SK-N-SH (cell line): ENCODE measurements around the gene CPLANE2. TPM values are rescaled to one million over a fixed set of nuclear protein-coding genes. Genes with fewer than 3 reads are reported as not detected.

Source experiments
- CTCF ChIA-PET: fragments of 300-600, 350-600 bp; formaldehyde crosslinking; extraction: SDS; loops from one replicate; lab custom pipeline; 2021; lab: Yijun Ruan, JAX
- POLR2A ChIA-PET: fragments of 350-600 bp; sonication (Branson Sonifier 250); formaldehyde crosslinking; extraction: SDS; loops from one replicate; lab custom pipeline; 2020; ENCODE audit warnings: antibody characterized with exemption, inconsistent platforms; lab: Yijun Ruan, JAX
- DNase-seq: peaks from one replicate; pipeline ENCODE4 v3.0.0; 2012
- H2AFZ ChIP-seq: fragments of 200-600 bp; sonication (generic); 2 replicates; pipeline ENCODE4 v1.8.1; 2016; ENCODE audit warnings: antibody characterized with exemption, mild to moderate bottlenecking, low read depth
- H3F3A ChIP-seq: fragments of 200-600 bp; sonication (generic); replicated peaks from 2 replicates; pipeline ENCODE3; 2016; ENCODE audit warnings: antibody characterized with exemption, mild to moderate bottlenecking; ENCODE audit not compliant: insufficient read depth
- H3K27ac ChIP-seq, 2 experiments: fragments of 200-500 bp in 1 of 2; fragments of 200-600 bp in 1 of 2; sonication (Bioruptor generic) in 1 of 2; sonication (generic), shearing (Covaris generic) in 1 of 2; 2 replicates each; pipeline versions ENCODE4 v1.5.1 to v1.6.1; 2014 to 2016; ENCODE audit warnings: low read depth in 2 of 2, inconsistent platforms in 1 of 2, low read length in 1 of 2, mild to moderate bottlenecking in 1 of 2, mixed read lengths in 1 of 2
- H3K27me3 ChIP-seq: fragments of 200-600 bp; sonication (generic), shearing (Covaris generic); 2 replicates; pipeline ENCODE4 v1.6.1; 2016; ENCODE audit warnings: mixed run types; ENCODE audit not compliant: insufficient read depth
- H3K36me3 ChIP-seq, 2 experiments: fragments of 200-500 bp in 1 of 2; fragments of 200-600 bp in 1 of 2; sonication (Bioruptor generic) in 1 of 2; sonication (generic) in 1 of 2; replicated peaks in 1 of 2; 2 replicates each; pipeline versions ENCODE3 to v1.5.1; 2014 to 2016; ENCODE audit warnings: low read length in 1 of 2, mild to moderate bottlenecking in 1 of 2; ENCODE audit not compliant: insufficient read depth in 2 of 2, control insufficient read depth in 1 of 2
- H3K4me1 ChIP-seq, 2 experiments: fragments of 200-500 bp in 1 of 2; fragments of 200-600 bp in 1 of 2; sonication (Bioruptor generic) in 1 of 2; sonication (generic), shearing (Covaris generic) in 1 of 2; 2 replicates each; pipeline versions ENCODE4 v1.5.1 to v1.6.1; 2014 to 2016; ENCODE audit warnings: low read depth in 1 of 2, low read length in 1 of 2, mixed run types in 1 of 2; ENCODE audit not compliant: insufficient read depth in 2 of 2, control insufficient read depth in 1 of 2
- H3K4me2 ChIP-seq: fragments of 200-600 bp; sonication (generic), shearing (Covaris generic); 2 replicates; pipeline ENCODE4 v1.6.1; 2017; ENCODE audit warnings: mixed run types
- H3K4me3 ChIP-seq, 2 experiments: fragments of 200-500 bp in 1 of 2; fragments of 200-600 bp in 1 of 2; sonication (Bioruptor generic) in 1 of 2; sonication (generic), shearing (Covaris generic) in 1 of 2; 2 replicates each; pipeline versions ENCODE4 v1.5.1 to v1.8.1; 2014 to 2016; ENCODE audit warnings: low read depth in 2 of 2, inconsistent platforms in 1 of 2, low read length in 1 of 2, mild to moderate bottlenecking in 1 of 2, mixed read lengths in 1 of 2, moderate library complexity in 1 of 2
- H3K79me2 ChIP-seq: fragments of 200-600 bp; sonication (generic); 2 replicates; pipeline ENCODE4 v1.8.1; 2017; ENCODE audit warnings: mild to moderate bottlenecking; ENCODE audit not compliant: insufficient read depth
- H3K9ac ChIP-seq: fragments of 200-600 bp; sonication (generic); 2 replicates; pipeline ENCODE4 v1.6.1; 2017; ENCODE audit warnings: mixed run types
- H3K9me2 ChIP-seq: fragments of 200-600 bp; sonication (generic); 2 replicates; pipeline ENCODE4 v1.6.1; 2017; ENCODE audit warnings: mixed run types
- H3K9me3 ChIP-seq: fragments of 200-600 bp; sonication (generic); 2 replicates; pipeline ENCODE4 v1.6.1; 2017; ENCODE audit warnings: mixed run types, mild to moderate bottlenecking, moderate library complexity
- H4K20me1 ChIP-seq: fragments of 200-600 bp; sonication (generic); 2 replicates; pipeline ENCODE4 v1.6.1; 2017; ENCODE audit warnings: mild to moderate bottlenecking, mixed run types; ENCODE audit not compliant: insufficient read depth
- CTCF ChIP-seq: fragments of 200-600 bp; sonication (generic); IDR thresholded peaks from 2 replicates; pipeline ENCODE4 v1.6.1; 2017; ENCODE audit warnings: antibody characterized with exemption, mild to moderate bottlenecking, moderate library complexity
- FOSL2 ChIP-seq: IDR thresholded peaks from 2 replicates; pipeline ENCODE4 v1.4.0; 2012; ENCODE audit warnings: low read depth, mild to moderate bottlenecking, moderate library complexity, borderline replicate concordance
- FOXM1 ChIP-seq: IDR thresholded peaks from 2 replicates; pipeline ENCODE4 v1.4.0; 2012; ENCODE audit warnings: low read depth, mild to moderate bottlenecking
- JUND ChIP-seq: IDR thresholded peaks from 2 replicates; pipeline ENCODE4 v1.4.0; 2012
- MAX ChIP-seq: IDR thresholded peaks from 2 replicates; pipeline ENCODE4 v1.4.0; 2012; ENCODE audit warnings: low read depth
- MXI1 ChIP-seq: IDR thresholded peaks from 2 replicates; pipeline ENCODE4 v1.6.1; 2012; ENCODE audit warnings: mild to moderate bottlenecking, low read depth, low read length, improper control_type of control experiment
- PBX3 ChIP-seq: IDR thresholded peaks from 2 replicates; pipeline ENCODE4; 2012
- RAD21 ChIP-seq: IDR thresholded peaks from 2 replicates; pipeline ENCODE4 v1.6.1; 2012; ENCODE audit warnings: mild to moderate bottlenecking, low read length
- RCOR1 ChIP-seq: fragments of 150-350 bp; IDR thresholded peaks from 2 replicates; pipeline ENCODE4 v1.6.1; 2017; ENCODE audit warnings: antibody characterized with exemption, low read length
- RFX5 ChIP-seq: IDR thresholded peaks from 2 replicates; pipeline ENCODE4 v1.6.1; 2012; ENCODE audit warnings: mild to moderate bottlenecking, improper control_type of control experiment, low read length
- USF1 ChIP-seq: IDR thresholded peaks from 2 replicates; pipeline ENCODE4 v1.4.0; 2012; ENCODE audit warnings: low read depth, borderline replicate concordance
- USF2 ChIP-seq: fragments of 150-350 bp; IDR thresholded peaks from 2 replicates; pipeline ENCODE4 v1.6.1; 2017; ENCODE audit warnings: antibody characterized with exemption, low read length, low read depth, borderline replicate concordance
- WGBS: methylation state at CpG from one replicate; pipeline ENCODE4 v1.1.6; 2017; ENCODE audit warnings: low lambda C conversion rate; 5-methylcytosine and 5-hydroxymethylcytosine counted together
- polyA plus RNA-seq, 3 experiments: library from polyadenylated mRNA; depleted of rRNA; stranded (reverse); fragments of >200 nt; gene quantifications; 2 replicates each; pipeline ENCODE4 v1.2.3, GENCODE V29; 2012

Gene CPLANE2
- polyA plus RNA-seq, 1 of the 3 experiments (the other 2 are of a cell fraction), result 8.6 TPM

DNA sequence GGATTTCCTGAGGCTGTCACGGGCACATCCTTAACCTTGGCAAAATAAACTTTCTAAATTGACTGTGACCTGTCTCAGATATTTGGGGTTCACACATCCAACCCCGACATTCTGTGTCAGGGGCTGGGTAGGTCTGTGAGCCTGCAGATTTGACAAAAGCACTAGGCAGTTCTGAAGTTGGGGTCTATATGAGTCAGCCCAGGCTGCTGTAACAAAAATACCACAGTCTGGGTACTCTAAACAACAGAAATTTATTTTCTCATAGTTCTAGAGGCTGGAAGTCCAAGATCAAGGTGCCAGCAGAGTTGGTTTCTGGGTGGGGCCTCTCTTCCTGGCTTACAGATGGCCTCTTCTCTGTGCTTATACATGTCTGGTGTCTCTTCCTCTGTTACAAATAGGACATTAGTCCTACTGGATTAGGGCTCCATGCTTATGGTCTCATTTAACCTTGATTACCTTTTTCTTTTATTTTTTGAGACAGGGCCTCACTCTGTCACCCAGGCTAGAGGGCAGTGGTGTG is 3.0 kb upstream of the CPLANE2 start:
- ChIA-PET POLR2A (interaction anchor here (0.6 to 1.3 kb wide), 2 partner anchors 34 to 112 kb away, joined by 5 read pairs; partner anchors contain the start of gene FBXO42), CTCF (interaction anchor here (0.7 to 4.7 kb wide), 4 partner anchors 7 to 161 kb away, joined by 3 to 25 read pairs (median 5); no protein-coding TSS in a partner anchor)
- DNase-seq, result no peak

More for the DNA sequence above, 3.0 kb upstream of the CPLANE2 start:
- H3F3A ChIP-seq, result peaks cover 15% of the 10 kb centered on the region
- no peak overlapping the region for H3K27ac ChIP-seq
- no peaks in the 10 kb centered on the region for H4K20me1 ChIP-seq
- H3K4me3 ChIP-seq, result no peak overlapping the region
- H3K9me3 ChIP-seq, result no peaks in the 10 kb centered on the region
- H3K4me1 ChIP-seq, result peaks cover 6 to 32% of the 10 kb centered on the region in 2 experiments
- H3K79me2 ChIP-seq, result no peaks in the 10 kb centered on the region
- TF ChIP-seq FOXM1 (no peak), USF2 (no peak), CTCF (no peak), RCOR1 (no peak), USF1 (no peak), PBX3 (no peak), MAX (no peak), RAD21 (no peak), FOSL2 (no peak), MXI1 (no peak), RFX5 (no peak), JUND (no peak)
- no peak overlapping the region for H3K4me2 ChIP-seq
- no peaks in the 10 kb centered on the region for H3K27me3 ChIP-seq
- H2AFZ ChIP-seq, result no peak overlapping the region
- no peaks in the 10 kb centered on the region for H3K9me2 ChIP-seq
- H3K36me3 ChIP-seq, result no peaks in the 10 kb centered on the region
- no peak overlapping the region for H3K9ac ChIP-seq
- 83% methylated on average over 2 of the region's 2 CpGs for WGBS
